Subcutaneous adipose tissue (tissue), 4 donors: ENCODE results near the gene LENEP. TPM values are rescaled to one million over a fixed set of nuclear protein-coding genes. Genes with fewer than 3 reads are reported as not detected.

ENCODE experiments used
- total RNA-seq, 4 donors: library from RNA; depleted of rRNA; stranded (reverse); fragments of >200 nt; gene quantifications; one replicate each; pipeline ENCODE4 v1.1.0, GENCODE V29; 2016
- TF ChIP-seq, protein P1 (sequence below): fragments of 450-650 bp; IDR thresholded peaks from one replicate; pipeline ENCODE4 v1.5.1; 2016; ENCODE audit warnings: low read depth, mild to moderate bottlenecking, control low read depth, antibody characterized with exemption, moderate library complexity

Gene LENEP
- total RNA-seq, 4 donors from 2014 or later: not detected

DNA sequence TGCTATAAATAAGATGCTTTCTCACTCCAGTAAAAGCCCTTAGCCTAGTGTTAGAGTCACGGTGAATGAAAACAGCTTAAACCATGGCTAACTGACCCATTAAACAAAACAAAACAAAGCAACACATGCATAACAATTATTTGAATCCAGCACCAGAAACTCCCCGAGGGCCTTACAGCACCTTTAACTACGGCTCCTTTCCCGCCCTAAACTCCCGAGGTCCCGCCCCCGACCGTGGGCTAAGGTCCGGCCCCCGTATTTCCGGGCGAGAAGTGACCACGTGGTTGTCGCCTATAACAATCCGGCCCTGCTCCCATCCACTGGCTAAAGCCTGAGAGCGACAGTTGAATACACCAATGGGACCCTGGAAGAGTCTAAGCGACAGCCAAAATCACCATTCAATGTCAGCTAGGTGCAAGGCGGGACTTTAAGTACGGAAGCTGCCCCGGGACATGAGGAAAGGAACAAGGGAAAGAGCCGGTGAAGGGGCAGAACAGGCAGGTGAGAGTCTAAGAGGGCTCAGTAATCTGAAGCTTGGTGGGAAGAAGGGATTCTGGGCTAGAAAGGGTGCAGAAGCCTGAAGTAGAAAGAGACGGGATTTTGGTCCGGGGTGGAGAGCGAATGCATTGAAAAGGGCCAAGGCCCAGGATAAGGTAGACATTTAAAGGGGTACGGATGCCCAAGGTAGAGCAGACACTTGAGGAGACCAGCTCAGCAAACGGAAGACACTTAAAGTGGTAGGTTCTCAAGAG, 10.3 kb upstream of the LENEP start, which contains the start of gene FLAD1:
TSS of gene FLAD1 (plus strand) at position 448 of the 752 bp plus-strand sequence. CDS start 351 bp downstream, outside the sequence.
- TF ChIP-seq, protein P1, sequence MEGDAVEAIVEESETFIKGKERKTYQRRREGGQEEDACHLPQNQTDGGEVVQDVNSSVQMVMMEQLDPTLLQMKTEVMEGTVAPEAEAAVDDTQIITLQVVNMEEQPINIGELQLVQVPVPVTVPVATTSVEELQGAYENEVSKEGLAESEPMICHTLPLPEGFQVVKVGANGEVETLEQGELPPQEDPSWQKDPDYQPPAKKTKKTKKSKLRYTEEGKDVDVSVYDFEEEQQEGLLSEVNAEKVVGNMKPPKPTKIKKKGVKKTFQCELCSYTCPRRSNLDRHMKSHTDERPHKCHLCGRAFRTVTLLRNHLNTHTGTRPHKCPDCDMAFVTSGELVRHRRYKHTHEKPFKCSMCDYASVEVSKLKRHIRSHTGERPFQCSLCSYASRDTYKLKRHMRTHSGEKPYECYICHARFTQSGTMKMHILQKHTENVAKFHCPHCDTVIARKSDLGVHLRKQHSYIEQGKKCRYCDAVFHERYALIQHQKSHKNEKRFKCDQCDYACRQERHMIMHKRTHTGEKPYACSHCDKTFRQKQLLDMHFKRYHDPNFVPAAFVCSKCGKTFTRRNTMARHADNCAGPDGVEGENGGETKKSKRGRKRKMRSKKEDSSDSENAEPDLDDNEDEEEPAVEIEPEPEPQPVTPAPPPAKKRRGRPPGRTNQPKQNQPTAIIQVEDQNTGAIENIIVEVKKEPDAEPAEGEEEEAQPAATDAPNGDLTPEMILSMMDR: no peak

DNA sequence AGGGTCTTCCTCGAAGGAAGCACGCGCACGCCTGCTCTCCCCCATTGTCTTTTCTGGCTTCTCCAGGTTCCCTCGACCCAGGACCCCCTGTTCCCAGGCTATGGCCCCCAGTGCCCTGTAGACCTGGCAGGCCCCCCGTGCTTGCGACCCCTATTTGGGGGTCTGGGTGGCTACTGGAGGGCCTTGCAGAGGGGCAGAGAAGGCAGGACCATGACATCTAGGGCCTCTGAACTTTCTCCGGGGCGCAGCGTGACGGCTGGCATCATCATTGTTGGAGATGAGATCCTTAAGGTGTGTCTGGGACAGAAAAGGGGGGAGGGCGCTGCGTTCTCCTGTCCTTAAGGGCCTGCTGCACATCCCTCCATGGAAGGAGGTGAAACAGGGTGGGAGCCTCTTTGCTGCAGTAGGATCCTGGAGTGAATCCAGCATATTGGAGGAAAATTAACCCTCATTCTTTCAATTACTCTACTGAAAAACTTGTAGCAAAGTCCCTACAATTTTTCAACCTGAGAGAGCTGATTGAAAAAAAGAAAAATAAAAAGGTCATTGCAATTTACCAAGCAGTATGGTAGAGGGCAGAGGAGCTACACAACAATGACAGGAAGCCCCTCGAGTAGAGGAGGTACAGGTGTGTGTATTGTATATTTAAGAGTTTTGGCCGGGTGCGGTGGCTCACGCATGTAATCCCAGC, 9.5 kb upstream of the LENEP start:
- TF ChIP-seq, protein P1: no peak

DNA sequence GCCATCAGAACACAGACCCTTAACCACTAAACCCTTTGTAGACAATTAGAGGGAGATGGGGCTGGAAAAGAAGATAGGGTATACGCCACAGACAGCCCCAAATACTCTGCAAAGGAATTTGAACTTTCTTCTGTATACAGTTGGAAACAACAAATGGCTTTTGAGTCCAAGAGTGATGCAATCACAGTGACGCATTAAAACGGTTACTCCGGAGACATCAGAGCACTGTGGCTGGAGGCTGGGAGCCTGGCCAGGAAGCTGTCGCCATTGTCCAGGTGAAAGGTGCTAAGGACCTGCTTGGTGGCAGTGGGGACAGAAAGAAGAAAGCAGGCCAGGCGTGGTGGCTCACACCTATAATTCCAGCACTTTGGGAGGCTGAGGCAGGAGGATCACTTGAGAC, 6.1 kb upstream of the LENEP start:
- TF ChIP-seq, protein P1: no peak

DNA sequence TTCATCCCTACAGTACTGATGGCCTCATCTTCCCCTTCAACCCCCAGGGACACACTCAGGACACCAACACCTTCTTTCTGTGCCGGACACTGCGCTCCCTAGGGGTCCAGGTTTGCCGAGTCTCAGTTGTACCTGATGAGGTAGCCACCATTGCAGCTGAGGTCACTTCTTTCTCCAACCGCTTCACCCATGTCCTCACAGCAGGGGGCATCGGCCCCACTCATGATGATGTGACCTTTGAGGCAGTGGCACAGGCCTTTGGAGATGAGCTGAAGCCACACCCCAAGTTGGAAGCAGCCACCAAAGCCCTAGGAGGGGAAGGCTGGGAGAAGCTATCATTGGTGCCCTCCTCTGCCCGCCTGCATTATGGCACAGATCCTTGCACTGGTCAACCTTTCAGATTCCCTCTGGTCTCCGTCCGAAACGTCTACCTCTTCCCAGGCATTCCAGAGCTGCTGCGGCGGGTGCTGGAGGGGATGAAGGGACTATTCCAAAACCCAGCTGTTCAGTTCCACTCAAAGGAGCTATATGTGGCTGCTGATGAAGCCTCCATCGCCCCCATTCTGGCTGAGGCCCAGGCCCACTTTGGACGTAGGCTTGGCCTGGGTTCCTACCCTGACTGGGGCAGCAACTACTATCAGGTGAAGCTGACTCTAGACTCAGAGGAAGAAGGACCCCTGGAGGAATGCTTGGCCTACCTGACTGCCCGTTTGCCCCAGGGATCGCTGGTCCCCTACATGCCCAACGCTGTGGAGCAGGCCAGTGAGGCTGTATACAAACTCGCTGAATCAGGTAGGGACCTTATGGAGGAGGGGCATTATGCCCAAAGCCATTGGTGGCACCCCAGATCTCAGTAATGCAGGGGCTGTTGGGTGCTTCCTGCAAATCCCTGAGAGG, 5.1 kb upstream of the LENEP start:
- TF ChIP-seq, protein P1: no peak

DNA sequence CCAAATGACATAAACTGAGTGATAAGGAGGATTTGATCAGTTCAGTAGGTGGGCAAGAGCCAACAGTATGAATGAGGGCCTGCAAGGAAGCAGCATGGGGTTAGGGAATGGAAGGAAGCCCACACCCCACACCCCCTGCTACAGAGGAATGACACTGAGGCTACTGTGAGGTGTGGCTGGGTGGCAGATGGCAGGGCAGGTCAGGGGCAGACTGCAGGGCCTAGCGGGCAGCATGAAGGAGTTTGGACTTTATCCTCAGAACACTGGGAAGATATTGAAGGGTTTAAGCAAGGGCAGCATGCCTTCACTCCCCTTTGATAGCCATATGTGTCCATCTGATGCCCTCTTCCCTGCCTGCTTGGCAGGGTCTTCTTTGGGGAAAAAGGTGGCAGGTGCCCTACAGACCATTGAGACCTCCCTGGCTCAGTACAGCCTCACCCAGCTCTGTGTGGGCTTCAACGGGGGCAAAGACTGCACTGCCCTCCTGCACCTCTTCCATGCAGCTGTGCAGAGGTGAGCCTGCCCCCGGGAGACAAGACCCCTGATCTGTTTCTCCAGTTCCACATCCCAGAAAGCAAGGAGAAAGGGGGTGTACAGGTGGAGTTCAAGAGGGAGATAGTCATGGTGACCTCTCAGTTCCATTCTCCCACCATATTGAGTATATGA, 4.1 kb upstream of the LENEP start:
- TF ChIP-seq, protein P1: no peak

DNA sequence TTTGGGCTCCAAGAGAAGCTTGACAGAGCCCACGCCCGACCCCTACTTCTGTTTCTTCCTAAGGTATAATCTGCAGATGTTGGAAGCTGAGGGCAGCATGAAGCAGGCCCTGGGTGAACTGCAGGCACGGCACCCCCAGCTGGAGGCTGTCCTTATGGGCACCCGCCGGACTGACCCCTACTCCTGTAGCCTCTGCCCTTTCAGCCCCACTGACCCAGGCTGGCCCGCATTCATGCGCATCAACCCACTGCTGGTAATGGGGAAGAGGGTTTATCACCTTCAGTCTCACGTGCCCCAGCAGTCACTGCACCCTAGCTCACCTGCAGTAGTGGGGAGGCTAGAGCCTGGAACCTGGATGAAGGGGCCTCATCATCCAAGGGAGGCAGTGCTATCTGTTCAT, 3.1 kb upstream of the LENEP start:
- TF ChIP-seq, protein P1: no peak
